Fibroblast of lung (primary cell): Measurements from ENCODE around the gene RGS3.

Experiments used
- CTCF ChIP-seq, 2 donors: IDR thresholded peaks in 1 of 2; conservative IDR thresholded peaks in 1 of 2; 1 replicate in 1 of 2; 2 replicates in 1 of 2; pipeline ENCODE4 v1.5.1; 2011 to 2012; ENCODE audit warnings: low read length in 2 of 2, control low read depth in 1 of 2, inconsistent platforms in 1 of 2, low read depth in 1 of 2, mild to moderate bottlenecking in 1 of 2
- EZH2 ChIP-seq: IDR thresholded peaks from 2 replicates; pipeline ENCODE4 v1.5.1; 2012; ENCODE audit warnings: low read length, control low read depth, mild to moderate bottlenecking; ENCODE audit errors: missing control alignments

GRCh38 chr9:113584428-113585084 is 121.0 kb downstream of the RGS3 start:
- no peak for TF ChIP-seq CTCF (conservative IDR thresholded peaks at IDR 0.05 in 1 of 2, IDR thresholded peaks at IDR 0.05 in 1 of 2; ENCODE audit: low read depth in 1 of 2, low read length in 2 of 2)
- TF ChIP-seq EZH2, result no peak
